Erythroblast (primary cell): ENCODE measurements around the gene CLEC2L.
"Not testable (repeated sequence)": the region's sequence is repeated elsewhere in the genome, so short reads cannot be mapped to it uniquely, and the experiment has no call there.

Experiments used
- DNase-seq, 2 experiments: peaks; one replicate each; lab custom pipeline; 2025; lab: John Stamatoyannopoulos, UW
- GATA1 ChIP-seq: IDR thresholded peaks from 2 replicates; pipeline ENCODE4 v1.6.1; 2011; ENCODE audit warnings: low read depth, mild to moderate bottlenecking, control low read depth, low read length, moderate library complexity
- POLR2A ChIP-seq: IDR thresholded peaks from 2 replicates; pipeline ENCODE4 v1.6.1; 2011; ENCODE audit warnings: mild to moderate bottlenecking, low read length

The CLEC2L gene

DNA sequence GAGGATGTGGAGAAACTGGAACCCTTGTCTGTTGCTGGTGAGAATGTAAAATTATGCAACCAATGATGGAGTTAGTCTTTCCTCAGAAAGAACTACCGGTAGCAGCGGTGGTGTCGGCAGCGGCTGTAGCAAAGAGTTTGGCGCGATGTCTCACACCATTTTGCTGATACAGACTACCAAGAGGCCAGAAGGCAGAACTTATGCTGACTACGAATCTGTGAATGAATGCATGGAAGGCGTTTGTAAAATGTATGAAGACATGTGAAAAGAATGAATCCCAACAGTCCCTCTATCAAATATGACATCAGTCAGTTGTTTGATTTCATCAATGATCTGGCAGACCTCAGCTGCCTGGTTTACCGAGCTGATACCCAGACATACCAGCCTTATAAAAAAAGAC, 10.6 kb downstream of the CLEC2L start:
- TF ChIP-seq GATA1, result no peak
- TF ChIP-seq POLR2A, result no peak
- DNase-seq, result no peak

DNA sequence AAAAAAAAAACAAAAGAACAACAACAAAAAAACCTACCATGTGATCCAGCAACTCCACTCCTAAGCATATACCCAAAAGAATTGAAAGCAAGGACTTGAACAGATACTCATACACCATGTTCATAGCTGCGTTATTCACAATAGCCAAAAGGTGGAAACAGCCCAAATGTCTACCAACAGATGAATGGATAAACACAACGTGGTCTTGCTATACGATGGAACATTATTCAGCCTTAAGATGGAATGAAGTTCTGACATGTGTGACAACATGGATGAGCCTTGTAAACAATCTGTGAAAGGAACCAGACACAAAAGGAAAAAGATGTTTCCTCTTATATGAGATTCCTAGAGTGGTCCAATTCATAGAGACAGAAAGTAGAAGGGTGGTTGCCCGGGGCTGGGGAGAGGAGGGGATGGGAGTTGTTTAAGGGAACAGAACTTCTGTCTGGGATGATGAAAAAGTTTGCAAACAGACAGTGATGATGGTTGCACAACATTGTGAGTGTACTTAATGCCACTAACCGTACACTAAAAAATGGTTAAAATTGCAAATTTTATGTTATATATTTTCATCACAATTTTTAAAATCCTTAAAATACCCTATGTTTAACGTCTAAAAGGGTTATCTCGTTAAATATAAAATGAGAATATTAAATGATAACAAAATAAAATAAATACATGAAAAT, 11.6 kb downstream of the CLEC2L start:
- TF ChIP-seq GATA1 (no peak), POLR2A (no peak)
- DNase-seq, result no peak

DNA sequence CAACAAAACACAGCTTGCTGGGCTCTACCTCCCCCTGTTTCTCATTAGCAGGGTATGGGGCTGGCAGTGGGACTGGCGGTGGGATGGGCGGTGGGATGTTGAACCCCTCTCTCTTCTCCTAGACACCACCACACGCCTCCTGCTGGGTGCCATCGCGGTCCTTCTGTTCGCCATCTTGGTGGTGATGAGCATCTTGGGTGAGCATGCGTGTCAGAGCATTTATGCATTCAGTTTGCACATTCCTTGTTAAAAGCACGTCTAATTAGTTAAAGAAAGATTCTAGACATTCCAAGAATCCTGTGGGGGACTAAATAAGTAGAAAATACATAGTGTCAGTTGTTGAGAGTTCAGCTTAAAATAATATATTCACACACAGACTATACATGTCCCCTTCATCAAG, 12.7 kb downstream of the CLEC2L start:
- TF ChIP-seq POLR2A (no peak), GATA1 (no peak)
- no peak for DNase-seq

DNA sequence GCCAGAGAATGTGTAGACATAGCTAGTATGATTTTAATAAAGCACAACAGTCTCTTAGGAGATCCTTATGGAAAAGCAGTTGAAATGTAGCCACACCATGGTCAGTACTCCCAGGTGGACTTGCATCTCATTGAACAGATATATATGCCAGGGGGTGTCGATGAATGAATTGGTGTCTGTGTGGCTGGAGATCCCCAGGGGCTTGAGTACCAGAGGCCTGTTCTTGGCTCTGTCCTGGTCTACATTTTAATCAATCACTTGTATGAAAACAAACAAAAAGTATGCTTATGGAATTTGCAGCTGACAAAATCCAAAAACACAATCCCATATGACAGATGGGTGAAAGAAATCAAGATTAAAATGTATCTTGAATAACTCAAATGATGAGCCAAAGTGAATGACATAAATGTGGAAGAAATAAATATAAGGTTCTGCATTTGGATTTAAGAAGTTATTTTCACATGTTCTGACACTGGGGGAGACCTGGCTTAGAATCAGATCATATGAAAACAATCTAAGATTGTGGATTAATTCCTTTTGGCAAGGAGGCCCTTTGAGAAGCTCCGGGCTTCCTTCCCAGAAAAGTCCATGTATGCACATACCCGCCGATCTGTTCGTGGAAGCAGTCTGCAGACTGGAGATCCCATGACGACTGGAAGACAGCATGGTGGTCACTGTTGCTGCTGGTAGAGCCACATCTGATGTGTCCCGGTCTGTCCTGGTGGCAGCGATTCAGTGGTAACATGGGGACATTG, 15.6 kb downstream of the CLEC2L start:
- TF ChIP-seq POLR2A (no peak), GATA1 (no peak)
- no peak for DNase-seq

DNA sequence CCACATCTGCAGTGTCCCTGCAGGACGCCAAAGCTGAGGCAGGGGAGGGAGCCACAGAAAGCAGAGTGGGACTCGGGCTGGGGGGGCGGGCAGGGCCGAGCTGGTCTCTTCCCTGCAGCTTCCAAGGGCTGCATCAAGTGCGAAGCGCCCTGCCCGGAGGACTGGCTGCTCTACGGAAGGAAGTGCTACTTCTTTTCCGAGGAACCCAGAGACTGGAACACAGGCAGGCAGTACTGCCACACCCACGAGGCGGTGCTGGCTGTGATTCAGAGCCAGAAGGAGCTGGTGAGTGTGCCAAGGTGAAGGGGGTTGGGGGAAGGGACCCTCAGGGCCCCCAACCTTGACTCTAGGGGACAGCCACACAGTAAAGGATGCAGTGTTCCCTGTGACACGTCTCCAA, 16.7 kb downstream of the CLEC2L start:
- TF ChIP-seq GATA1, result no peak
- no peak for TF ChIP-seq POLR2A
- DNase-seq, result no peak

DNA sequence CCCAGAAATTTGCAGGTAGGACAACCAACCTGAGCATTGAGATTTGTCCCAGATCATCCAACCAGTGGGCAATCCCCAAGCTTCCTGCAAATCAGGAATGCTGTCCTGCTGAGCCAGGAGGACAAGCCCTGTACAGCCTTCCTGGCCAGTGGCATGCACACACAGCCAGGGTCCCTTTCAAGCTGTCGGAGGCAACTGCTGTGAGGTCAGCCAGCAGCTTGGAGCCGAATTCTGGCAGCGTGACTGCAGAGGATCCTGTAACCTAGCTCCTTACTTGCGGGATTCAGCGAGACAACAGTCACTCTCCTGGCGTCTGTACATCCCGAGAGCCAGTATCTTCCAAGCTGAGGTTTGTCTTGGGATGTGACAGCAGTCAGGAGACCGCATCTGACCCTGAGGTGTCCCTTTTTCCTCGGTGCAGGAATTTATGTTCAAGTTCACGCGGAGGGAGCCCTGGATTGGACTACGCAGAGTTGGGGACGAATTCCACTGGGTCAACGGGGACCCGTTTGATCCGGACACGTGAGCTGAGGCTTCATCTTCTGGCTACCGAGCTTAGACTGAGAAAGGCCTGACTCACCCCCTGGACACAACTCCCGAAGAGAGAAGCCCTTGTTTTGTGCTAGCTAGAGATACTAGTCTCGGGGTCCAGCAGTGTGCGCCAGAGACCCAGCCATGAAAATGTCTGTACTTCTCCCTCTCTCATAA, 18.3 kb downstream of the CLEC2L start:
- no peak for DNase-seq
- TF ChIP-seq POLR2A (no peak), GATA1 (no peak)

DNA sequence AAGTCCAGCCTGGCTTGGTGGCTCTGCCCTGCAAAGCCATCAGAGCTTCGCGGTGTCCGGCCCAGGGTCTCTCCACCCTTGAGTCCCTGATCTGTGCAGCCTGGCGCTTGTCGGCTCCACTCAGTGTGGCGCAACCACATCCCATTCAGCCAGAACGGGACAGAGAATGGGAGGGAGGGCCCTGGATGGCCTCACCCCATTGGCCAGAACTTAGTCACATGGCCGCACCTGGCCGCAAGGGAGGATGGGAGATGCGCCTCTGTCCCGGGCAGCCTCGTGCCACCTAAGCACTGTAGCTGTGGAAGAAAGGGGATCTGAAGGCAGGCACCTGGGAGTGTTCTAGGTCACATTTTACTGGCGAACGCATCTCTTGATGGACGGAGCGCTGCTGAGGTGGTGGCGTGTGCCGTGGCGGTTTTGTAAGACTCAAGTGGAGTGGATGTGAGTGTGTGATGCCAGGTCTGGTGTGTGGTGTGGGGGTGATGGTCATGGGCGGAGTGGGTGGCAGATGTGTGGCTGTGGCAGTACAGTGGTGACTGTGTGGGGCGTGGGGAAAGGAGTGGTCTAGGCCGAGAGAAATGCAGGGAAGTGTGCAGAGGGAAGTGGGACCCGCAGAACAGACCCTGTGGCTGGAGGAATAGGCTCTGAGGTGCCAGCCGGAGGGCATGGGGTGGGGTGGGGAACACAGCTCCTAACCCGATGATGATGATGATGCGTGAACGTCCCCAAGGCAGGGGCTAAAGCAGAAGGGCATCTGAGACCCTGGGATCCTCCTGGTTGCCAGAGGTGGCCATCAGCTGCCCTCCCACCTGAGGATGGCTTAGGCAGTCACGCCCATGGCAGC, 19.0 kb downstream of the CLEC2L start:
- DNase-seq, result no peak
- TF ChIP-seq GATA1 (no peak), POLR2A (no peak)

DNA sequence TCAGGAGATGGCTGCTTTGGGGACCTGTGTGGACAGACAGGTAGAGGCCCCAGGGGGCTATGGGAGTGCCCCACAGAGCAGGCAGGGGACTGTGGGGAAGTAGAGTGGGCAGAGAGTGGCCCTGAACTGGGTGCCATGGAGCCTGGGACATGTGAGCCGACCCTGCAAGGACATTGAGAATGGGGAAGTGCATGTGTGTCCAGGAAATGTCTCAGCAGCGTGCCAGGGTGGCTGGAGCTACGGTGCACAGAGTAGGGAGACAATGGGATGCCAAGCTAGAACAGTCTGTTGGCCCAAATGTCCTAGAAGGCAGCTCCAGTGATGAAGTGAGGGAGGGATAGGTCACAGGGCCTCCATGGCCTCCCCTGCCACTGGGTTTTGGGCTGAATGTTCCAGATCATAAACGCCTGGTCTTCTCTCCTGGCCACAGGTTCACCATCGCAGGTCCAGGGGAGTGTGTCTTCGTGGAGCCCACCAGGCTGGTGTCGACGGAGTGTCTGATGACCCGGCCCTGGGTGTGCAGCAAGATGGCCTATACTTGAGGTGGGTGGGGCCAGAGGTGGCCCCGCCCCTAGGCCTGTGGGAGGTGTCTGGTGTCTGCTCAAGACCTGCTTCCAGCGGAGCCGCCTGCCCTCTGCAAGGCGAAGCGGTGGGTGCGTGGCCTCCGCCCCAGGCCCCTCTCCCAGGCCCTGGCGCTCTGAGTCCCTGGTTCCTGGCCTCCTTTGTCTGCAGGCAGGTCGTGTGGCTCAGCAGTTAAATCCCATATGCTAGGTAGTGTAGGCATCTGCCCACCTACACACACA, 20.5 kb downstream of the CLEC2L start:
- DNase-seq, result peak; percentile 10 to 15

DNA sequence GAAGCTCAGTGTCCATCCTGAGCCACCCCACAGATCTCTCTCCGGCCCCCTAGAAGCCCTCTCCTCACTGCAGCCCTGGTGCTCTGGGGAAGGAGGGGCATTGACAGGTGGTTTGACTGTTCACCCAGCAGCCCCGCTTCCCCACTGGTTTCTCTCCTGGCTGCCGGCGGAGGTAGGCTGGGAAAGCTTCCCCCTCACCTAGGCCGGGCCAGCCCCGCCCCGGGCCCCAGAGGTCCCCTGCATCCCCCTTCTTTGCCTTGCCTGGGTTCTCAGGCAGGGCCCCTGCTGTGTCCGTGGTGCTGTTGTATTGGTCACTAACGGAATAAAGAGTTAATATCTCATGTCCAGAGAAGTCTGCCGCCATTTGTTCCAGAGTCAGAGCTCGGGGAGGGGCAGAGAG, 21.2 kb downstream of the CLEC2L start:
- DNase-seq, result no peak
- TF ChIP-seq GATA1, result no peak
- TF ChIP-seq POLR2A, result no peak

More for the DNA sequence above, 20.5 kb downstream of the CLEC2L start:
- TF ChIP-seq POLR2A (no peak), GATA1 (no peak)

DNA sequence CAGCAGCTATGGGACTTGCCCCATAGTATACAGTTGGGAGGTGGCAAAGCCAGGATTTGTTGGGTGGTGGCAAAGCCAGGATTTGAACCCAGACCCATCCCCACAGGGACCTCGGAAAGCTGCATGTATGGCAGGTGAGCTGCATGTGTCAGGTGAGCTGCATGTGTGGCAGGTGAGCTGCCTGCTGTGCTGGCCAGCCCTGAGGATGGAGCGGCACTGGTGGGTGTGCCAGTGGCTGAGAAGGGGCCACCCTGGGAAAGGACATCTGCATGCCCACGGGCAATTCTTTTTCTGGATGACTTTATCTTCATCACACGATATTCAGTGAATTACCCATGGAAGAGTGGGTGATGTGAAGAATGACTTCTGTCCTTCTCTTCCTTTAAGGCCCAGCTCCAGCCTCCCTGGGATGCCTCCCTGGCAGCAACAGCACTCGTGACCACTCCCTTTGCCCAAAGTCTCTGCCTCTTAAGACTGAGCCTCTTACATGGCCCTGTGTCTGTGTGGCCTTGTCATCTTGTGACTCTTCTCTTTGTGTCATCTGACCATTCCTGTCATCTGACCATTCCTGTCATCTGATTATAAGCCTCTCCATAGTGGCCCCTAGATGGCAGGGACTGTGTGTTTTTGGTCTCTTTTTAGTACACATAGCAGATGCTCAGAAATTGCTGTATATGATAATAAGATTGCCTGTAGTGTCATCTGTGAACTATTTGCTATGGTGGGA, 25.0 kb downstream of the CLEC2L start:
- TF ChIP-seq GATA1 (no peak), POLR2A (no peak)
- no peak for DNase-seq

DNA sequence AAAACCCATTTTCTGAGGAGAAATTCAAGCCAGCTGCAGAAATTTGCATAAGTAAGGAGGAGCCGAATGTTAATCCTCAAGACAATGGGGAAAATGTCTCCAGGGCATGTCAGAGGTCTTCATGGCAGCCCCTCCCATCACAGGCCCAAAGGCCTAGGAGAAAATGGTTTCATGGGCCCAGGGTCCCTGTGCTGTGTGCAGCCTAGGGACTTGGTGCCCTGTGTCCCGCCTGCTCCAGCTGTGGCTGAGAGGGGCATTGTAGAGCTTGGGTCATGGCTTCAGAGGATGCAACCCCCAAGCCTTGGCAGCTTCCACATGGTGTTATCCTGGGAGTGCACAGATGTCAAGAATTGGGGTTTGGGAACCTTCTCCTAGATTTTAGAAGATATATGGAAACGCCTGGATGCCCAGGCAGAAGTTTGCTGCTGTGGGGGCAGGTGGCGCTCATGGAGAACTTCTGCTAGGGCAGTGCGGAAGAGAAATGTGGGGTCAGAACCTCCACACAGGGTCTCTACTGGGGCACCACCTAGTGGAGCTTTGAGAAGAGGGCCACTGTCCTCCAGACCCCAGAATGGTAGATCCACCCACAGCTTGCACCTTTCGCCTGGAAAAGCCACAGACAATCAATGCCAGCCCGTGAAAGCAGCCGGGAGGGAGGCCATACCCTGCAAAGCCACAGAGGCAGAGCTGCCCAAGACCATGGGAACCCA, 30.7 kb downstream of the CLEC2L start:
- not testable (repeated sequence) for DNase-seq
